Measurements from ENCODE around the gene GABRR2.

GABRR2 gene

GRCh38 chr6:89355511-89356194 lies 40.6 kb upstream of the GABRR2 start:
- no peaks in the 10 kb centered on the region for H3K9me3 ChIP-seq (ENCODE audit: control insufficient read depth, insufficient read depth, low read depth, low read length)
- TF ChIP-seq ZNF10 (tag by site-specific recombination; IDR thresholded peaks at IDR 0.05): no peak
- no peak for TF ChIP-seq SETDB1 (IDR thresholded peaks at IDR 0.05; ENCODE audit: insufficient read length, low read length)
- no peak for TF ChIP-seq ZNF214 (tag by site-specific recombination; IDR thresholded peaks at IDR 0.05; ENCODE audit: borderline replicate concordance)
- no peak for TF ChIP-seq ZNF501 (tag by site-specific recombination; IDR thresholded peaks at IDR 0.05)
- no peak for TF ChIP-seq ZNF785 (tag by site-specific recombination; IDR thresholded peaks at IDR 0.05)
- no peak for TF ChIP-seq ZFHX2 (tag by site-specific recombination; conservative IDR thresholded peaks at IDR 0.05)
- no peak for TF ChIP-seq ZSCAN16 (tag by site-specific recombination; IDR thresholded peaks at IDR 0.05)
- no peak for TF ChIP-seq ZBTB20 (tag by site-specific recombination; IDR thresholded peaks at IDR 0.05)
- no peak for TF ChIP-seq ZBTB44 (tag by site-specific recombination; IDR thresholded peaks at IDR 0.05)
- no peak for TF ChIP-seq ZNF426 (tag by site-specific recombination; IDR thresholded peaks at IDR 0.05)
- TF ChIP-seq, protein P1, sequence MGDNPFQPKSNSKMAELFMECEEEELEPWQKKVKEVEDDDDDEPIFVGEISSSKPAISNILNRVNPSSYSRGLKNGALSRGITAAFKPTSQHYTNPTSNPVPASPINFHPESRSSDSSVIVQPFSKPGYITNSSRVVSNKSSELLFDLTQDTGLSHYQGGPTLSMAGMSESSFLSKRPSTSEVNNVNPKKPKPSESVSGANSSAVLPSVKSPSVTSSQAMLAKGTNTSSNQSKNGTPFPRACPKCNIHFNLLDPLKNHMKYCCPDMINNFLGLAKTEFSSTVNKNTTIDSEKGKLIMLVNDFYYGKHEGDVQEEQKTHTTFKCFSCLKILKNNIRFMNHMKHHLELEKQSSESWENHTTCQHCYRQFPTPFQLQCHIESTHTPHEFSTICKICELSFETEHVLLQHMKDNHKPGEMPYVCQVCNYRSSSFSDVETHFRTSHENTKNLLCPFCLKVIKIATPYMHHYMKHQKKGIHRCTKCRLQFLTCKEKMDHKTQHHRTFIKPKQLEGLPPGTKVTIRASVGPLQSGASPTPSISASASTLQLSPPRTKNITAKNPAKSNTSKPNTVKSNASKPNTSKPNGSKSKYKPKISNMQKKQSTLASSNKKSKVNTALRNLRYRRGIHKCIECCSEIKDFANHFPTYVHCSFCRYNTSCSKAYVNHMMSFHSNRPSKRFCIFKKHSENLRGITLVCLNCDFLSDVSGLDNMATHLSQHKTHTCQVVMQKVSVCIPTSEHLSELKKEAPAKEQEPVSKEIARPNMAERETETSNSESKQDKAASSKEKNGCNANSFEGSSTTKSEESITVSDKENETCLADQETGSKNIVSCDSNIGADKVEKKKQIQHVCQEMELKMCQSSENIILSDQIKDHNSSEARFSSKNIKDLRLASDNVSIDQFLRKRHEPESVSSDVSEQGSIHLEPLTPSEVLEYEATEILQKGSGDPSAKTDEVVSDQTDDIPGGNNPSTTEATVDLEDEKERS (tag by site-specific recombination; IDR thresholded peaks at IDR 0.05): no peak
- no peak for TF ChIP-seq ZNF48 (tag by site-specific recombination; IDR thresholded peaks at IDR 0.05)
- TF ChIP-seq ZNF670 (tag by site-specific recombination; IDR thresholded peaks at IDR 0.05; ENCODE audit: low read depth): no peak
- no peak for TF ChIP-seq ZNF24 (tag by site-specific recombination; IDR thresholded peaks at IDR 0.05)
- no peak for TF ChIP-seq PRDM10 (tag by site-specific recombination; IDR thresholded peaks at IDR 0.05)
- no peak for TF ChIP-seq ZNF600 (tag by site-specific recombination; IDR thresholded peaks at IDR 0.05)
- TF ChIP-seq YY1 (tag by site-specific recombination; IDR thresholded peaks at IDR 0.05): no peak
- H3K4me3 ChIP-seq (ENCODE audit: low read depth, low read length): no peak overlapping the region
- ChIA-PET POLR2A (no interaction called here), CTCF (interaction anchor here (0.7 to 4.3 kb wide), 7 partner anchors 10 to 332 kb away, joined by 3 to 43 read pairs (median 3); no protein-coding TSS in a partner anchor)
- H3K36me3 ChIP-seq (ENCODE audit: control insufficient read depth in 2 of 2, insufficient read depth in 1 of 2, low read length in 2 of 2): no peaks in the 10 kb centered on the region
- H3K27ac ChIP-seq (ENCODE audit: extremely low read depth, low read depth, low read length): no peak overlapping the region
- H3K4me1 ChIP-seq (ENCODE audit: control insufficient read depth, insufficient read depth, low read length): 0 out of 2 replicates have a peak, but pooled peaks cover 3% of the 10 kb centered on the region
